Activated CD8-positive, alpha-beta memory T cell treated with anti-CD3 and anti-CD28 coated beads for 4 hours (primary cell): ENCODE measurements around the gene NIF3L1.
"Not testable (repeated sequence)": the region's sequence is repeated elsewhere in the genome, so short reads cannot be mapped to it uniquely, and the experiment has no call there.

Experiments
- DNase-seq, 2 donors: peaks; one replicate each; pipeline ENCODE4 v3.0.0-alpha.2; 2020; ENCODE audit warnings: low read depth in 2 of 2

NIF3L1 gene

GRCh38 chr2:200871151-200871550, 18.0 kb upstream of the NIF3L1 start:
- no peak for DNase-seq

- DNase-seq: no peak
These were observed 15.6 kb upstream of the NIF3L1 start for GRCh38 chr2:200873560-200873959.

- DNase-seq: no peak
These were observed 11.7 kb upstream of the NIF3L1 start for GRCh38 chr2:200877443-200877842.

GRCh38 chr2:200878289-200878880, 10.8 kb upstream of the NIF3L1 start:
- DNase-seq: no peak

- not testable (repeated sequence) for DNase-seq
These were observed 7.4 kb upstream of the NIF3L1 start for GRCh38 chr2:200881715-200882249.

- no peak for DNase-seq
These were observed 10.3 kb downstream of the NIF3L1 start for GRCh38 chr2:200899482-200899881.

GRCh38 chr2:200901459-200902072, 12.4 kb downstream of the NIF3L1 start:
- DNase-seq: peak; percentile 59 to 60

- DNase-seq: no peak
These were observed 16.6 kb downstream of the NIF3L1 start for GRCh38 chr2:200905618-200906296.

- no peak for DNase-seq
These were observed 20.8 kb downstream of the NIF3L1 start for GRCh38 chr2:200909958-200910357.

GRCh38 chr2:200913654-200914053, 24.5 kb downstream of the NIF3L1 start:
- DNase-seq: no peak

GRCh38 chr2:200922439-200922838, 33.3 kb downstream of the NIF3L1 start:
- no peak for DNase-seq

GRCh38 chr2:200929334-200930249, 40.4 kb downstream of the NIF3L1 start:
- DNase-seq: no peak

GRCh38 chr2:200930947-200931626, 41.9 kb downstream of the NIF3L1 start:
- DNase-seq: no peak

- DNase-seq: no peak
These were observed 50.7 kb downstream of the NIF3L1 start for GRCh38 chr2:200939832-200940231.

GRCh38 chr2:200943527-200944105, 54.4 kb downstream of the NIF3L1 start:
- DNase-seq: no peak

- DNase-seq: peak in 1 of 2 donors; percentile 9
These were observed 55.6 kb downstream of the NIF3L1 start for GRCh38 chr2:200944467-200945394.

- DNase-seq: no peak
These were observed 56.2 kb downstream of the NIF3L1 start for GRCh38 chr2:200945395-200945729.

- DNase-seq: no peak
These were observed 61.2 kb downstream of the NIF3L1 start for GRCh38 chr2:200950378-200950777.
